Adipocyte (in vitro differentiated cells): ENCODE data around the gene MCC.

Experiments used
- DNase-seq: peaks from one replicate; pipeline ENCODE4 v3.0.0-alpha.2; 2015; ENCODE audit warnings: low read depth
- H3K27me3 ChIP-seq: replicated peaks from 2 replicates; pipeline ENCODE4 v1.7.0; 2013; ENCODE audit warnings: mild to moderate bottlenecking, low read length, moderate library complexity; ENCODE audit not compliant: control insufficient read depth, insufficient read depth
- H3K36me3 ChIP-seq: 2 replicates; pipeline ENCODE4 v1.7.0; 2013; ENCODE audit warnings: low read length, mild to moderate bottlenecking, moderate library complexity; ENCODE audit not compliant: control insufficient read depth, insufficient read depth, severe bottlenecking
- H3K4me1 ChIP-seq: 2 replicates; pipeline ENCODE4 v1.7.0; 2013; ENCODE audit warnings: mild to moderate bottlenecking, low read length, moderate library complexity; ENCODE audit not compliant: control insufficient read depth, insufficient read depth
- H3K4me3 ChIP-seq: 2 replicates; pipeline ENCODE4 v1.7.0; 2013; ENCODE audit warnings: mild to moderate bottlenecking, low read length, moderate library complexity
- H3K9ac ChIP-seq: 2 replicates; pipeline ENCODE4 v1.7.0; 2013; ENCODE audit warnings: mild to moderate bottlenecking, low read length, moderate library complexity
- H3K9me3 ChIP-seq: 2 replicates; pipeline ENCODE4 v1.7.0; 2013; ENCODE audit warnings: mild to moderate bottlenecking, low read length, moderate library complexity; ENCODE audit not compliant: control insufficient read depth

MCC gene

DNA sequence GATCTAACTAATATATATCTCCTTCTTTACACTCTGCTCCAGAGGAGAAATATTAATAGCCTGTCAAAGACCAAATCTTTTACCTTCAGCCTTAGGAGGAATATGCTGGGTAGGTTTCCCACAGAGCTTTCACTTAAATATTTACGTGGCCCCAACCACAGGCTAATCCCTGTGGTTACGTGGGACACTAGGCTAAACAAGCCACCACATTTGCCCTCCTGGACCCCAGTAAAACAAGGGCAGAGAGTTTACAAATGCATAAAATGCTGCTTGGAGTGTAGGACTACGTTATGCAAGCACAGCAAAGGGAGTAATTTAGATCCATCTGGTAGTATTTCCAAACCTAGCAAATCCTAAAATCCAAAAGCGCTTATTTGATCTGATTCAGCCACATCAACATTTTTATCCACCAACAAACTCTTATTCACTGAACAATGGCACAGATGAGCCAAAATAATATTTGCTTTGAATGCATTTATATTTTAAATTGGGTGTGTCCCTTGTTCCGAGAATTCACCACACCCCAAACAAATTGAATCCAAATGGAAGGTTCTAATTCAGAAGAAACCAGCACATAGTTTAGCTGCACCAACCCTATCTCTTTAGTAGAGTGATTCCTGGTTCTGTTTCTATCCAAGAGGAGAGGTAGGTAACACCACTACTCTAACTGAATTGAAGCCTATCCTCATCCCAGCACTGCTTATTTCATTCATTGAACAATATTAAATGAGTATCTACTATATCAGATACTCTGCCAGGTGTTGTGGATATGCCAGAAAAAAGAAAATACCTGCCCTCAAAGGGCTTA is 232.5 kb downstream of the MCC start:
- peaks cover 27% of the 10 kb centered on the region for H3K4me1 ChIP-seq
- no peaks in the 10 kb centered on the region for H3K9me3 ChIP-seq
- no peaks in the 10 kb centered on the region for H3K27me3 ChIP-seq
- no peaks in the 10 kb centered on the region for H3K36me3 ChIP-seq
- peak overlapping the region; percentile 51 for H3K9ac ChIP-seq
- DNase-seq: no peak
- H3K4me3 ChIP-seq: peak overlapping the region; percentile 55

DNA sequence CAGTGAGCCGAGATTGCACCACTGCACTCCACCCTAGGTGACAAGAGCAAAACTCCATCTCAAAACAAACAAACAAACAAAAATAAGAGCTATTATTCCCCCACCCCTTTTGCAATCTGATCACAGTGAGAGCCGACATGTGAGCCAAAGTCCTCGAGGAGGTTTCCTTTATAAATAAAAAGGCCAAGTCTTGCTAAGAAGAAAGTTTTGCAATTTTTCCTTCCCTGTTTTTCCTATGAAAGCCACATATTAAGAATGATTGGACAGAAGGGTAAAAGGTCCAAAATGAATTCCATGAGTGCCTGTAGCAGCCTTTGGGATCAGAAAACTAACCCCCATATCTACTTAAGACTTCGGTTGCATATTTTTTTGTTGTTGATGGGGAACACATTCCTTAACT is 233.1 kb downstream of the MCC start:
- H3K4me3 ChIP-seq: peak overlapping the region; percentile 55
- no peaks in the 10 kb centered on the region for H3K9me3 ChIP-seq
- peaks cover 34% of the 10 kb centered on the region for H3K4me1 ChIP-seq

DNA sequence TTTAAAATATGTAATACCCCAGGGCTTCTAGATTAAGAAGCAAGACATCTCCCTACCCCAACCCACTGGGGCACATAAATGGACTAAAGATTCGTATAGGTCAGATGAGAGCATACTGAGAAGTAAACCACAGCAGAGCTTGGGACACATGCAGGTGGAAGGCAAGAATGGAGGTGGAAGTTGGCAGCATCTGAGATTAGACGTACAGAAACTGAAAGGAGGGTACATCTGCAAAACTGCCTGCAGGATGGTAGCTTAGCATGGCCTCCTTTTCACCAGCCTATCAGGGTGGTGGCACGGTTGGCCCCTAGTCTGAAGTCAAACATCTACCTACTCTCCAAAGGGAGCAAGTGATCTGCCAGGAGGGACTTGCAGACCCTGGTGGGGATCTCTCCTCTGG is 235.2 kb downstream of the MCC start:
- DNase-seq: no peak
- no peaks in the 10 kb centered on the region for H3K27me3 ChIP-seq
- H3K9me3 ChIP-seq: no peaks in the 10 kb centered on the region
- peaks cover 44% of the 10 kb centered on the region for H3K4me1 ChIP-seq
- no peak overlapping the region for H3K9ac ChIP-seq
- no peaks in the 10 kb centered on the region for H3K36me3 ChIP-seq
- no peak overlapping the region for H3K4me3 ChIP-seq

More for the DNA sequence above, 233.1 kb downstream of the MCC start:
- H3K27me3 ChIP-seq: no peaks in the 10 kb centered on the region
- no peaks in the 10 kb centered on the region for H3K36me3 ChIP-seq
- DNase-seq: peak; percentile 38
- peak overlapping the region; percentile 51 for H3K9ac ChIP-seq

GRCh38 chr5:113252066-113252465 is 236.2 kb downstream of the MCC start:
- Histone ChIP-seq H3K9me3 (no peaks in the 10 kb centered on the region), H3K27me3 (no peaks in the 10 kb centered on the region), H3K4me3 (no peak overlapping the region), H3K36me3 (no peaks in the 10 kb centered on the region), H3K9ac (no peak overlapping the region), H3K4me1 (peaks cover 44% of the 10 kb centered on the region)
- no peak for DNase-seq

DNA sequence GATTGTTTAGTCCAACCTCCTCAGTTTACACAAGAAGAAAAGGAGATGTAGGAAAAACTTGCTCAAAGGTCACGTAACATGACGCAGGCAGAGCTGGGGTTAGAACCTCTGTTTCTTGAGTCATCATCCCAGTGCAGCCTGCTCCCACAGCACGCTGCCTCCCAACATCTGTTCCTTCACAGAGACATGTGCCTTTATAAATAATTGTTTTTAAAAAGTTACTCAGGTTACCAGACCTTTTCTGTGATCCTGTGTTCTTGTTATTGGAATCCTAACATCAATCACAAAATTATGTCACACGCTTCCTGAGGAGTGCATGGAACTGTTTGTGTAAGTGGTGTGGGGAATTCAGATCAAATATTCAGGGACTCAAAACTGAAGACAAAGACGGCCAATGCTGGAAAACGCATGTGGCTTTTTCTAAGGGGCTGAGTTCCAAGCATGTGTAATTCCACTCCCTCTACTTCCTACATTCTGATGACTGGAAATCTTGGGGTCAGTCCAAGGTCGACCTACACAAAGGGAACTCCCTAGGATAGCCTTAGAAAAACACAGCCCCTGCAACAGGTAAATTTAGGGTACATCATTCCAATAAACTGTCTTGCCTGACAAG is 237.8 kb downstream of the MCC start:
- Histone ChIP-seq H3K9me3 (no peaks in the 10 kb centered on the region), H3K36me3 (no peaks in the 10 kb centered on the region), H3K4me3 (peak overlapping the region; percentile 21), H3K27me3 (no peaks in the 10 kb centered on the region), H3K9ac (peak overlapping the region; percentile 5), H3K4me1 (peaks cover 43% of the 10 kb centered on the region)
- DNase-seq: peak; percentile 48

- H3K4me3 ChIP-seq: no peak overlapping the region
- no peaks in the 10 kb centered on the region for H3K36me3 ChIP-seq
- no peaks in the 10 kb centered on the region for H3K9me3 ChIP-seq
- H3K4me1 ChIP-seq: peaks cover 40% of the 10 kb centered on the region
- no peak overlapping the region for H3K9ac ChIP-seq
- DNase-seq: peak; percentile 28
- H3K27me3 ChIP-seq: no peaks in the 10 kb centered on the region
Measured at GRCh38 chr5:113249206-113249605, 239.0 kb downstream of the MCC start.

DNA sequence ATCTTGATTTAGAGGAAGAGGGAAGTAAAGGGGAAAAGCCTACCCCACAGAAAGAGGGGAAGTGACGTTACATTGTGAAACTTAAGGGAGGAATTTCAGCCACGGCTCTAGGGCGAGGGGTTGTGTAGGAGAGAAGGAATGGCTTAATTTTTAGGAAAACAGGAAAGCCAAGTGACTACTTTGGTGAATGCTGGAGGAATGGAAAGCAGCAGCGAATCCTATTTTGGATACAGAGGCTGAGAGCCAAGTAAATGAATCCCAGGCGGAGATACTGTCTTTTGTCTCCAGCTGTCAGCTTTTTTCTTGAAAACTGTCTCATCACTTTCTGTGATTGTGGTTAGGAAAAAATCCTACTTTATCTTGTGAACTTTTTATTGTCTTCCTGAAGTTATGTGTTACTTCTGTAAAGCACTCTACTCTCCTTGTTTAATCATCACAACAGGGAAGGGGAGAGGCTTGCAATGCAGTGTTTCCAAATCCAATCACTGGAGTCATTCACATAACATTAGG is 241.8 kb downstream of the MCC start:
- peak overlapping the region; percentile 83 for H3K9ac ChIP-seq
- no peaks in the 10 kb centered on the region for H3K9me3 ChIP-seq
- no peaks in the 10 kb centered on the region for H3K27me3 ChIP-seq
- no peaks in the 10 kb centered on the region for H3K36me3 ChIP-seq
- H3K4me1 ChIP-seq: peaks cover 40% of the 10 kb centered on the region
- DNase-seq: peak; percentile 23
- peak overlapping the region; percentile 73 for H3K4me3 ChIP-seq

GRCh38 chr5:113245427-113246225 is 242.6 kb downstream of the MCC start:
- Histone ChIP-seq H3K9ac (peak overlapping the region; percentile 83), H3K27me3 (no peaks in the 10 kb centered on the region), H3K36me3 (no peaks in the 10 kb centered on the region), H3K4me3 (peak overlapping the region; percentile 73), H3K9me3 (no peaks in the 10 kb centered on the region), H3K4me1 (peaks cover 35% of the 10 kb centered on the region)
- DNase-seq: no peak

DNA sequence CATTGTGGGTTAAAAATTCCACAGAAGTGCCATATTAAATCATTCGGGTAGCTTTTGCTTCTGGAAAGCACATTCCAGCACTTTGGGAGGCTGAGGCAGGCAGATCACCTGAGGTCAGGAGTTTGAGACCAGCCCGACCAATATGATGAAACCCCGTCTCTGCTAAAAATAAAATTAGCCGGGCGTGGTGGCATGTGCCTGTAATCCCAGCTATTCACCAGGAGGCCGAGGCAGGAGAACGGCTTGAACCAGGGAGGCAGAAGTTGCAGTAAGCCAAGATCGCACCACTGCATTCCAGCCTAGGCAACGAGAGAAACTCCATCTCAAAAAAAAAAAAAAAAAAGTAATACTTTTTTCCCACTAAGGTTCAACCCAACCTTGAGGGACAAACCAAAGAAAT is 243.3 kb downstream of the MCC start:
- Histone ChIP-seq H3K9me3 (no peaks in the 10 kb centered on the region), H3K4me3 (no peak overlapping the region)
- no peak for DNase-seq

DNA sequence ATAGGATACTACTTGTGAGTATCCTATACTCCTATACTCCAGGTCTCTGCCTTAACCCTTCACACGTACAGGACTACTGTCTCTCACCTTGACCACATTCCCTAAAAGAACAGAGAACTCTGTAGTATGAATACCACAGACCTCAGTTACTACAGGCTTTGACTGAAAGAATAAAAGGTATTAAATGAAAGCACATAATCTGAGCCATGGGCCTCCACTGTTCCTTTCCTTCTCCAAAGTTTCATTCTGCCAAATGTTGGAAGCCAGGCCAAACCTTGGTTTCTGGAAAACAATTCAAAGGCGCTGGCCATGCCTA is 244.9 kb downstream of the MCC start:
- no peaks in the 10 kb centered on the region for H3K27me3 ChIP-seq
- DNase-seq: no peak
- H3K36me3 ChIP-seq: no peaks in the 10 kb centered on the region
- no peak overlapping the region for H3K4me3 ChIP-seq
- H3K9me3 ChIP-seq: no peaks in the 10 kb centered on the region
- peaks cover 24% of the 10 kb centered on the region for H3K4me1 ChIP-seq
- H3K9ac ChIP-seq: no peak overlapping the region

More for the DNA sequence above, 243.3 kb downstream of the MCC start:
- Histone ChIP-seq H3K9ac (no peak overlapping the region), H3K27me3 (no peaks in the 10 kb centered on the region), H3K36me3 (no peaks in the 10 kb centered on the region), H3K4me1 (peaks cover 28% of the 10 kb centered on the region)
